ENCODE results near the gene CNTNAP2.

CNTNAP2 gene

GRCh38 chr7:147041438-147041837 is 924.8 kb downstream of the CNTNAP2 start:
- H3K4me3 ChIP-seq (ENCODE audit: low read length): no peak overlapping the region
- no peaks in the 10 kb centered on the region for H3K4me1 ChIP-seq (ENCODE audit: insufficient read depth, low read length)
- H3K27me3 ChIP-seq (ENCODE audit: insufficient read depth, low read length): no peaks in the 10 kb centered on the region
- H3K36me3 ChIP-seq (ENCODE audit: insufficient read depth, low read depth, low read length): no peaks in the 10 kb centered on the region
- no peak overlapping the region for H3K9ac ChIP-seq (ENCODE audit: low read depth, low read length)
- H3K9me3 ChIP-seq (ENCODE audit: insufficient read depth, low read depth, low read length): no peaks in the 10 kb centered on the region
- no peak overlapping the region for H3K27ac ChIP-seq (ENCODE audit: low read length)

- H3K27ac ChIP-seq (ENCODE audit: low read length): no peak overlapping the region
- H3K36me3 ChIP-seq (ENCODE audit: insufficient read depth, low read depth, low read length): no peaks in the 10 kb centered on the region
- no peak overlapping the region for H3K9ac ChIP-seq (ENCODE audit: low read depth, low read length)
- H3K4me1 ChIP-seq (ENCODE audit: insufficient read depth, low read length): no peaks in the 10 kb centered on the region
- no peaks in the 10 kb centered on the region for H3K27me3 ChIP-seq (ENCODE audit: insufficient read depth, low read length)
- H3K4me3 ChIP-seq (ENCODE audit: low read length): no peak overlapping the region
- no peaks in the 10 kb centered on the region for H3K9me3 ChIP-seq (ENCODE audit: insufficient read depth, low read depth, low read length)
Measured at GRCh38 chr7:147044941-147045340, 928.3 kb downstream of the CNTNAP2 start.

DNA sequence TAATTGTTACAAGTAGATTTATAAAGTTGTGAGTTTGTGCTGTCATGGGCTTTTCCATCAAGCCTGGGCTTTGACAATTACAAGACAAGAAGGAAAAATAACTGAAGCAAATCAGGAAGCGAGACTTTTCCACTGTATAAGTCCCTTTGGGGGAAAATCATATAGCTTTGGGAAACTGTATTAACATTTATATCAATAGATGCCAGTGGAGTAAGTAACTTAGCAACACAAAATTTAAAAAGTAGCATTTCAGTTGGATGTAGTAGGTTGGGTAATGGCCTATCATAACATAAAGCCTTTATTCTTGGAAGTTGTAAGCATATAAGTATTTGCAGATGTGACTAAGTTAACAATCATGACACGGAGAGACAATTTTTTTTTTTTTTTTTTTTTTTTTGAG is 931.1 kb downstream of the CNTNAP2 start:
- Histone ChIP-seq H3K4me3 (ENCODE audit: low read length) (no peak overlapping the region), H3K9me3 (ENCODE audit: insufficient read depth, low read depth, low read length) (no peaks in the 10 kb centered on the region), H3K27me3 (ENCODE audit: insufficient read depth, low read length) (no peaks in the 10 kb centered on the region), H3K4me1 (ENCODE audit: insufficient read depth, low read length) (no peaks in the 10 kb centered on the region), H3K36me3 (ENCODE audit: insufficient read depth, low read depth, low read length) (no peaks in the 10 kb centered on the region), H3K27ac (ENCODE audit: low read length) (no peak overlapping the region), H3K9ac (ENCODE audit: low read depth, low read length) (no peak overlapping the region)

- Histone ChIP-seq H3K27ac (ENCODE audit: low read length) (no peak overlapping the region), H3K9me3 (ENCODE audit: insufficient read depth, low read depth, low read length) (no peaks in the 10 kb centered on the region), H3K4me3 (ENCODE audit: low read length) (no peak overlapping the region), H3K9ac (ENCODE audit: low read depth, low read length) (no peak overlapping the region), H3K4me1 (ENCODE audit: insufficient read depth, low read length) (peaks cover 2% of the 10 kb centered on the region; the same call in 1 of the 2 replicates), H3K36me3 (ENCODE audit: insufficient read depth, low read depth, low read length) (no peaks in the 10 kb centered on the region), H3K27me3 (ENCODE audit: insufficient read depth, low read length) (no peaks in the 10 kb centered on the region)
Measured at GRCh38 chr7:147048864-147049263, 932.3 kb downstream of the CNTNAP2 start.

DNA sequence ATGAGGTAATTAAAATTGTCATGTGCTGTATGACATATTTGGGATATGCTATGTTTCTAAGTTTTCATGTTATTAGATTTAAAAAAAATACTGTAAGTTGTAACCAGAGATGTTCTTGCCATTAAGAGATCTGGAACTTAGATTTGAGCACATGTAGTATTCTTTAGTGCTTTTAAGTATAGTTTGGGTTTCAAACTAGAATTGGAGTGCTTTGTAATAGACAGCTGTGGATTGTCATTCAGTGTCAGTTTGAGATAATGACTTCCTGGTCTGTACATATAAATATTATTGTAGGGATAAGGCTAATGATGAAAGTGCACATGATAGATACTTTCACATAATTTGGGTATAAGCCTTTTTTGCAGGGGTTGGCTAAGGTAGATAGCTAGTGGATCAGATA is 936.2 kb downstream of the CNTNAP2 start:
- Histone ChIP-seq H3K4me3 (ENCODE audit: low read length) (no peak overlapping the region), H3K36me3 (ENCODE audit: insufficient read depth, low read depth, low read length) (no peaks in the 10 kb centered on the region), H3K9ac (ENCODE audit: low read depth, low read length) (no peak overlapping the region), H3K27me3 (ENCODE audit: insufficient read depth, low read length) (no peaks in the 10 kb centered on the region), H3K9me3 (ENCODE audit: insufficient read depth, low read depth, low read length) (no peaks in the 10 kb centered on the region), H3K4me1 (ENCODE audit: insufficient read depth, low read length) (peaks cover 5% of the 10 kb centered on the region; the same call in 1 of the 2 replicates), H3K27ac (ENCODE audit: low read length) (no peak overlapping the region)

DNA sequence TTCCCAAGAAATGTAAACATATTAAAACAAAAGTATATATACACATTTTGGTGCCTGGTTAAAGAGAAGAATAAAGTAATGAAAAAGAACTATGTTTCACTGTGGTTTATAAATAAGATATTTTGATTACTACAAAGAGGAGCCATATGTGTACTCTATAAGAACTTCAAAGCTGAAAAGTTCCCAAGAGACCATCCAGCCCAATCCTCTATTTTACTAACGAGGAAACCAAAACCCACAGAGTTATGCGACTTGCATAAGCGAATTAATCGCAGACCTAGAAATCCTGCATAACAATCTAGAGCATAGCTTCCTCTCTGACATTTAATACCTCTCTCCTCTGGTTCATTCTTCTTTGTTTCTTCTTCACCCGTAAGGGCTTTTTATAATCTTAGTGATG is 937.1 kb downstream of the CNTNAP2 start:
- H3K4me3 ChIP-seq (ENCODE audit: low read length): no peak overlapping the region
- H3K27me3 ChIP-seq (ENCODE audit: insufficient read depth, low read length): no peaks in the 10 kb centered on the region
- H3K36me3 ChIP-seq (ENCODE audit: insufficient read depth, low read depth, low read length): no peaks in the 10 kb centered on the region
- no peak overlapping the region for H3K27ac ChIP-seq (ENCODE audit: low read length)
- peaks cover 5% of the 10 kb centered on the region; the same call in 1 of the 2 replicates for H3K4me1 ChIP-seq (ENCODE audit: insufficient read depth, low read length)
- H3K9me3 ChIP-seq (ENCODE audit: insufficient read depth, low read depth, low read length): no peaks in the 10 kb centered on the region
- H3K9ac ChIP-seq (ENCODE audit: low read depth, low read length): no peak overlapping the region

DNA sequence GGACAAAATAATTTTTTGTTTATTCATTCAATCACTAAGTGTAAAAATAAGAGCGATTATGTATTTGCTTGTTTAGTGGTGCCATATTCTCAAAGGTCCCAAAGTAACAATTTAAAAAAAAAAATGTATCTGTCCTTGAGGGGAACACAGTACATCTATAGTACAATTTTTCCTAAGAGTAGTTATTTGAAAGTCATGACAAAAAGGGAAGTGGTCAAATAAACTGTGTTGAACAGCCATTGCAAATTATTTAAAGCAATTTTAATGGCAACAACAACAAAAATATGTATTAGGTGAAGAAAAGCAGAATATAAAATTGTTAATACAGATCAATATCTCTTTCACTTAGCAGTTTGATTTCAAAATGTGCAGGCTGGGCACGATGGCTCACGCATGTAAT is 943.5 kb downstream of the CNTNAP2 start:
- H3K9ac ChIP-seq (ENCODE audit: low read depth, low read length): no peak overlapping the region
- no peak overlapping the region for H3K4me3 ChIP-seq (ENCODE audit: low read length)
- no peaks in the 10 kb centered on the region for H3K36me3 ChIP-seq (ENCODE audit: insufficient read depth, low read depth, low read length)

GRCh38 chr7:147062897-147063296 is 946.3 kb downstream of the CNTNAP2 start:
- Histone ChIP-seq H3K9me3 (ENCODE audit: insufficient read depth, low read depth, low read length) (no peaks in the 10 kb centered on the region), H3K36me3 (ENCODE audit: insufficient read depth, low read depth, low read length) (no peaks in the 10 kb centered on the region), H3K9ac (ENCODE audit: low read depth, low read length) (no peak overlapping the region), H3K27ac (ENCODE audit: low read length) (no peak overlapping the region), H3K4me1 (ENCODE audit: insufficient read depth, low read length) (no peaks in the 10 kb centered on the region), H3K4me3 (ENCODE audit: low read length) (no peak overlapping the region), H3K27me3 (ENCODE audit: insufficient read depth, low read length) (no peaks in the 10 kb centered on the region)

More for the DNA sequence above, 943.5 kb downstream of the CNTNAP2 start:
- Histone ChIP-seq H3K4me1 (ENCODE audit: insufficient read depth, low read length) (no peaks in the 10 kb centered on the region), H3K27ac (ENCODE audit: low read length) (no peak overlapping the region), H3K27me3 (ENCODE audit: insufficient read depth, low read length) (no peaks in the 10 kb centered on the region), H3K9me3 (ENCODE audit: insufficient read depth, low read depth, low read length) (no peaks in the 10 kb centered on the region)

DNA sequence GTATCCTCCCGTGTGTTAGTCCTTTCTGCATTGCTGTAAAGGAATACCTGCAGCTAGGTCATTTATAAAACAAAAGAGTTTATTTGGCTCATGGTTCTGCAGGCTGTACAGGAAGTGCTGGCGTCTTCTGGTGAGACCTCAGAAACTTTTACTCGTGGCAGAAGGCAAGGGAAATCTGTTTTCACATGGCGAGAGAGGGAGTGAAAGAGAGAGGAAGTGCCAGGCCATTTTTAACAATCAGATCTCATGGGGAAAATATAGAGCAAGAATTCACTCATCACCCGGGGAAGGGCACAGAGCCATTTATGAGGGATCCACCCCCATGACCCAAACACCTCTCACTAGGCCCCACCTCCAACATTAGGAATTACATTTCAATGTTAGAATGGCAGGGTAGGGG is 952.2 kb downstream of the CNTNAP2 start:
- no peak overlapping the region for H3K9ac ChIP-seq (ENCODE audit: low read depth, low read length)
- H3K9me3 ChIP-seq (ENCODE audit: insufficient read depth, low read depth, low read length): no peaks in the 10 kb centered on the region
- no peaks in the 10 kb centered on the region for H3K27me3 ChIP-seq (ENCODE audit: insufficient read depth, low read length)
- no peaks in the 10 kb centered on the region for H3K4me1 ChIP-seq (ENCODE audit: insufficient read depth, low read length)
- no peak overlapping the region for H3K27ac ChIP-seq (ENCODE audit: low read length)
- H3K4me3 ChIP-seq (ENCODE audit: low read length): no peak overlapping the region
- no peaks in the 10 kb centered on the region for H3K36me3 ChIP-seq (ENCODE audit: insufficient read depth, low read depth, low read length)

- Histone ChIP-seq H3K36me3 (ENCODE audit: insufficient read depth, low read depth, low read length) (no peaks in the 10 kb centered on the region), H3K4me1 (ENCODE audit: insufficient read depth, low read length) (no peaks in the 10 kb centered on the region), H3K4me3 (ENCODE audit: low read length) (no peak overlapping the region), H3K9ac (ENCODE audit: low read depth, low read length) (no peak overlapping the region), H3K27ac (ENCODE audit: low read length) (no peak overlapping the region), H3K9me3 (ENCODE audit: insufficient read depth, low read depth, low read length) (no peaks in the 10 kb centered on the region), H3K27me3 (ENCODE audit: insufficient read depth, low read length) (no peaks in the 10 kb centered on the region)
Measured at GRCh38 chr7:147069771-147070170, 953.2 kb downstream of the CNTNAP2 start.

DNA sequence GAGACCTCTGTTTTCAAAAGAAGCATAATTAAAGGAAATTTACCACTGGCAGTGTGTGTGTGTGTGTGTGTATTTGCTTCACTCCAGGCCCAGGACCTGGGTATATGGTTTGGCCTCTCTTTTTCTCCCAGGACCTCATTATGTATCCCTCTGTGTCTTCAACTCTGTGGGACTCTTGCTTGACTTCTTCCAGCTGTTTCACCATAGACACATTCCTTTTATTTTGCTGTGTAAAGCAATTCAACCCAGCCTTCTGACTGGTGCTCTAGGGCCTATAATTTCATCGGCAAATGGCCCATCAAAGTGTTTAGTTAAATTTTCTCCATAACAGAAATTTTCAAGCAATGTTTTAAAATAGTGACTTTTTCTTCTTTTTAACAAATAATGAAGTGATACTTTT is 954.3 kb downstream of the CNTNAP2 start:
- H3K4me3 ChIP-seq (ENCODE audit: low read length): no peak overlapping the region
- no peak overlapping the region for H3K9ac ChIP-seq (ENCODE audit: low read depth, low read length)
- H3K27me3 ChIP-seq (ENCODE audit: insufficient read depth, low read length): no peaks in the 10 kb centered on the region
- no peaks in the 10 kb centered on the region for H3K4me1 ChIP-seq (ENCODE audit: insufficient read depth, low read length)
- no peak overlapping the region for H3K27ac ChIP-seq (ENCODE audit: low read length)
- H3K9me3 ChIP-seq (ENCODE audit: insufficient read depth, low read depth, low read length): no peaks in the 10 kb centered on the region
- H3K36me3 ChIP-seq (ENCODE audit: insufficient read depth, low read depth, low read length): no peaks in the 10 kb centered on the region

DNA sequence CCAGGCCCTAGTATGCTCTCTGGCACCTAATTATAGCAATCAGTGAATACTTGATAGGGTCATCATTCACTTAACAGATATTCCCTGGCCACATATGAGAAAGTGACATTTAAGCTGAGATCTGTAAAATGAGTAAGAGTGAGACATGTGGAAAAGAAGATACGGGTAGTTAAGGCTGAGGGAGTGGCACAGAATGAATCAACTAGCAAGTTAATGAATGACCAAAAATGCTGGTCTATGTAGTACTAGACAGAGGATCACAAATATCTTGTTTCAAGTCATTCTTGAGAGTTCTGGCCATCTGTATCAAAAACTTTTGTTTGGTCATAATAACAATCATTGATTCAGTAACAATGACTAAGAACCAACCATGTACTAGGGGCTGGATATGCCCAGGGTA is 954.9 kb downstream of the CNTNAP2 start:
- H3K27me3 ChIP-seq (ENCODE audit: insufficient read depth, low read length): no peaks in the 10 kb centered on the region
- no peak overlapping the region for H3K9ac ChIP-seq (ENCODE audit: low read depth, low read length)
- H3K36me3 ChIP-seq (ENCODE audit: insufficient read depth, low read depth, low read length): no peaks in the 10 kb centered on the region
- no peaks in the 10 kb centered on the region for H3K9me3 ChIP-seq (ENCODE audit: insufficient read depth, low read depth, low read length)
- no peaks in the 10 kb centered on the region for H3K4me1 ChIP-seq (ENCODE audit: insufficient read depth, low read length)
- no peak overlapping the region for H3K27ac ChIP-seq (ENCODE audit: low read length)
- H3K4me3 ChIP-seq (ENCODE audit: low read length): no peak overlapping the region

GRCh38 chr7:147078312-147078711 is 961.7 kb downstream of the CNTNAP2 start:
- Histone ChIP-seq H3K4me1 (ENCODE audit: insufficient read depth, low read length) (no peaks in the 10 kb centered on the region), H3K4me3 (ENCODE audit: low read length) (no peak overlapping the region), H3K27me3 (ENCODE audit: insufficient read depth, low read length) (no peaks in the 10 kb centered on the region)

More at GRCh38 chr7:147078312-147078711, 961.7 kb downstream of the CNTNAP2 start:
- no peaks in the 10 kb centered on the region for H3K36me3 ChIP-seq (ENCODE audit: insufficient read depth, low read depth, low read length)
- no peak overlapping the region for H3K27ac ChIP-seq (ENCODE audit: low read length)
- H3K9ac ChIP-seq (ENCODE audit: low read depth, low read length): no peak overlapping the region
- H3K9me3 ChIP-seq (ENCODE audit: insufficient read depth, low read depth, low read length): no peaks in the 10 kb centered on the region
